ENCODE results near the gene XPNPEP1. TPM values are rescaled to one million over a fixed set of nuclear protein-coding genes. Genes with fewer than 3 reads are reported as not detected.

Gene XPNPEP1
- total RNA-seq, 1 donor from 2014 or later, result 45.2 TPM

GRCh38 chr10:109939315-109939961 is 16.1 kb upstream of the XPNPEP1 start:
- DNase-seq, result no peak
- Histone ChIP-seq H3K4me3 (no peak overlapping the region), H3K36me3 (no peaks in the 10 kb centered on the region), H3K27ac (no peak overlapping the region), H3K27me3 (no peaks in the 10 kb centered on the region), H3K9me3 (no peaks in the 10 kb centered on the region), H3K4me1 (no peaks in the 10 kb centered on the region)
- no peak for ATAC-seq
- intact Hi-C loops (cut with DNase I), result no loop called here
- no peak for TF ChIP-seq CTCF (IDR thresholded peaks at IDR 0.05)

GRCh38 chr10:109937460-109938065 is 14.3 kb upstream of the XPNPEP1 start:
- DNase-seq (no peak), ATAC-seq (no peak)
- H3K27me3 ChIP-seq, result no peaks in the 10 kb centered on the region
- no peak overlapping the region for H3K4me3 ChIP-seq
- H3K9me3 ChIP-seq, result no peaks in the 10 kb centered on the region
- no peak overlapping the region for H3K27ac ChIP-seq
- no peaks in the 10 kb centered on the region for H3K4me1 ChIP-seq
- no peaks in the 10 kb centered on the region for H3K36me3 ChIP-seq
- intact Hi-C loops (cut with DNase I), result no loop called here
- TF ChIP-seq CTCF (IDR thresholded peaks at IDR 0.05), result no peak

- no peak for TF ChIP-seq CTCF (IDR thresholded peaks at IDR 0.05)
- H3K27me3 ChIP-seq, result no peaks in the 10 kb centered on the region
- no peaks in the 10 kb centered on the region for H3K9me3 ChIP-seq
- H3K36me3 ChIP-seq, result no peaks in the 10 kb centered on the region
- no peaks in the 10 kb centered on the region for H3K4me1 ChIP-seq
- intact Hi-C loops (cut with DNase I), result no loop called here
- H3K27ac ChIP-seq, result no peak overlapping the region
- ATAC-seq (peak; percentile 53), DNase-seq (no peak)
- H3K4me3 ChIP-seq, result no peak overlapping the region
Observed at GRCh38 chr10:109934958-109935793, 11.9 kb upstream of the XPNPEP1 start.

- Histone ChIP-seq H3K9me3 (no peaks in the 10 kb centered on the region), H3K27me3 (no peaks in the 10 kb centered on the region), H3K27ac (no peak overlapping the region), H3K36me3 (no peaks in the 10 kb centered on the region), H3K4me1 (no peaks in the 10 kb centered on the region), H3K4me3 (no peak overlapping the region)
- no peak for TF ChIP-seq CTCF (IDR thresholded peaks at IDR 0.05)
- DNase-seq (no peak), ATAC-seq (peak; percentile 51)
- intact Hi-C loops (cut with DNase I), result no loop called here
Observed at GRCh38 chr10:109933984-109934565, 10.8 kb upstream of the XPNPEP1 start.

GRCh38 chr10:109932968-109933367 is 9.7 kb upstream of the XPNPEP1 start:
- no peaks in the 10 kb centered on the region for H3K9me3 ChIP-seq
- no peak overlapping the region for H3K4me3 ChIP-seq
- no peak for DNase-seq
- no peaks in the 10 kb centered on the region for H3K27me3 ChIP-seq
- no peak for ATAC-seq
- no peaks in the 10 kb centered on the region for H3K4me1 ChIP-seq
- intact Hi-C loops (cut with DNase I), result no loop called here
- H3K27ac ChIP-seq, result no peak overlapping the region
- no peak for TF ChIP-seq CTCF (IDR thresholded peaks at IDR 0.05)
- H3K36me3 ChIP-seq, result no peaks in the 10 kb centered on the region

Measured in upper lobe of right lung (tissue), 1 donor.